Measurements from ENCODE around the gene PLPP2. TPM values are rescaled to one million over a fixed set of nuclear protein-coding genes. Genes with fewer than 3 reads are reported as not detected.

PLPP2 gene
- total RNA-seq, result not detected

- H3K36me3 Mint-ChIP-seq, result no peaks in the 10 kb centered on the region
- peaks cover 63% of the 10 kb centered on the region for H3K27me3 Mint-ChIP-seq
- H3K4me1 Mint-ChIP-seq, result peaks cover 6% of the 10 kb centered on the region
- H3K4me3 Mint-ChIP-seq, result no peak within 1 kb of the TSS
- H3K9me3 Mint-ChIP-seq, result no peaks in the 10 kb centered on the region
- H3K27ac Mint-ChIP-seq, result no peak within 1 kb of the TSS
- DNase-seq, result no peak
Measured at GRCh38 chr19:291006-291521, at the start of gene PLPP2. TSS of gene PLPP2 (minus strand) at chr19:291403. CDS start at chr19:291336, 67 bp downstream.

- H3K27me3 Mint-ChIP-seq, result peaks cover 9% of the 10 kb centered on the region
- no peak overlapping the region for H3K27ac Mint-ChIP-seq
- H3K4me3 Mint-ChIP-seq, result no peak overlapping the region
- H3K36me3 Mint-ChIP-seq, result peaks cover 48% of the 10 kb centered on the region
- H3K9me3 Mint-ChIP-seq, result peaks cover 7% of the 10 kb centered on the region
- no peak for DNase-seq
- peaks cover 60% of the 10 kb centered on the region for H3K4me1 Mint-ChIP-seq
Measured at GRCh38 chr19:340620-341385, 49.6 kb upstream of the PLPP2 start.

- Mint-ChIP-seq H3K27ac (no peak overlapping the region), H3K27me3 (no peaks in the 10 kb centered on the region), H3K9me3 (no peaks in the 10 kb centered on the region), H3K4me3 (no peak overlapping the region), H3K4me1 (peaks cover 53% of the 10 kb centered on the region), H3K36me3 (peaks cover 44% of the 10 kb centered on the region)
- no peak for DNase-seq
Measured at GRCh38 chr19:339262-339887, 48.2 kb upstream of the PLPP2 start.

GRCh38 chr19:338421-338820, 47.2 kb upstream of the PLPP2 start:
- Mint-ChIP-seq H3K36me3 (peaks cover 39% of the 10 kb centered on the region), H3K27ac (no peak overlapping the region), H3K27me3 (no peaks in the 10 kb centered on the region), H3K9me3 (no peaks in the 10 kb centered on the region), H3K4me3 (no peak overlapping the region), H3K4me1 (peaks cover 47% of the 10 kb centered on the region)
- no peak for DNase-seq

- Mint-ChIP-seq H3K9me3 (no peaks in the 10 kb centered on the region), H3K36me3 (peaks cover 38% of the 10 kb centered on the region), H3K4me1 (peaks cover 27% of the 10 kb centered on the region), H3K27me3 (no peaks in the 10 kb centered on the region), H3K27ac (no peak overlapping the region), H3K4me3 (no peak overlapping the region)
- DNase-seq, result no peak
Measured at GRCh38 chr19:336067-336614, 44.9 kb upstream of the PLPP2 start.

GRCh38 chr19:335486-336066, 44.4 kb upstream of the PLPP2 start:
- peaks cover 23% of the 10 kb centered on the region for H3K4me1 Mint-ChIP-seq
- no peak overlapping the region for H3K4me3 Mint-ChIP-seq
- peaks cover 4% of the 10 kb centered on the region for H3K9me3 Mint-ChIP-seq
- no peaks in the 10 kb centered on the region for H3K27me3 Mint-ChIP-seq
- no peak for DNase-seq
- peaks cover 41% of the 10 kb centered on the region for H3K36me3 Mint-ChIP-seq
- H3K27ac Mint-ChIP-seq, result no peak overlapping the region

- DNase-seq, result no peak
- Mint-ChIP-seq H3K36me3 (peaks cover 42% of the 10 kb centered on the region), H3K4me3 (no peak overlapping the region), H3K4me1 (peaks cover 20% of the 10 kb centered on the region), H3K27ac (no peak overlapping the region), H3K9me3 (peaks cover 5% of the 10 kb centered on the region), H3K27me3 (no peaks in the 10 kb centered on the region)
Measured at GRCh38 chr19:335072-335471, 43.9 kb upstream of the PLPP2 start.

GRCh38 chr19:334296-335071, 43.3 kb upstream of the PLPP2 start:
- Mint-ChIP-seq H3K4me1 (peaks cover 14% of the 10 kb centered on the region), H3K27ac (no peak overlapping the region), H3K36me3 (peaks cover 43% of the 10 kb centered on the region), H3K27me3 (no peaks in the 10 kb centered on the region), H3K9me3 (peaks cover 5% of the 10 kb centered on the region), H3K4me3 (no peak overlapping the region)
- DNase-seq, result no peak

- Mint-ChIP-seq H3K36me3 (peaks cover 45% of the 10 kb centered on the region), H3K4me1 (no peaks in the 10 kb centered on the region), H3K27ac (no peak overlapping the region), H3K4me3 (no peak overlapping the region), H3K9me3 (peaks cover 16% of the 10 kb centered on the region), H3K27me3 (no peaks in the 10 kb centered on the region)
- DNase-seq, result no peak
Measured at GRCh38 chr19:330503-330902, 39.3 kb upstream of the PLPP2 start.

GRCh38 chr19:329876-330275, 38.7 kb upstream of the PLPP2 start:
- Mint-ChIP-seq H3K4me3 (no peak overlapping the region), H3K36me3 (peaks cover 44% of the 10 kb centered on the region), H3K4me1 (no peaks in the 10 kb centered on the region), H3K9me3 (peaks cover 16% of the 10 kb centered on the region), H3K27ac (no peak overlapping the region), H3K27me3 (no peaks in the 10 kb centered on the region)
- no peak for DNase-seq

- Mint-ChIP-seq H3K27me3 (no peaks in the 10 kb centered on the region), H3K27ac (no peak overlapping the region), H3K4me1 (no peaks in the 10 kb centered on the region), H3K9me3 (peaks cover 16% of the 10 kb centered on the region), H3K4me3 (no peak overlapping the region), H3K36me3 (peaks cover 40% of the 10 kb centered on the region)
- no peak for DNase-seq
Measured at GRCh38 chr19:328025-328505, 36.9 kb upstream of the PLPP2 start.

GRCh38 chr19:327291-328024, 36.3 kb upstream of the PLPP2 start:
- Mint-ChIP-seq H3K36me3 (peaks cover 40% of the 10 kb centered on the region), H3K27me3 (no peaks in the 10 kb centered on the region)

GRCh38 chr19:326871-327270, 35.7 kb upstream of the PLPP2 start:
- Mint-ChIP-seq H3K9me3 (peaks cover 16% of the 10 kb centered on the region), H3K36me3 (peaks cover 40% of the 10 kb centered on the region), H3K27ac (no peak overlapping the region), H3K4me3 (no peak overlapping the region), H3K4me1 (no peaks in the 10 kb centered on the region), H3K27me3 (no peaks in the 10 kb centered on the region)
- no peak for DNase-seq

More at GRCh38 chr19:327291-328024, 36.3 kb upstream of the PLPP2 start:
- H3K9me3 Mint-ChIP-seq, result peaks cover 16% of the 10 kb centered on the region
- no peaks in the 10 kb centered on the region for H3K4me1 Mint-ChIP-seq
- no peak for DNase-seq
- H3K27ac Mint-ChIP-seq, result no peak overlapping the region
- H3K4me3 Mint-ChIP-seq, result no peak overlapping the region
